ENCODE measurements around the gene AMMECR1L.
A peak's percentile ranks its signal among the peaks of the same experiment; 100 is the strongest.

AMMECR1L gene

DNA sequence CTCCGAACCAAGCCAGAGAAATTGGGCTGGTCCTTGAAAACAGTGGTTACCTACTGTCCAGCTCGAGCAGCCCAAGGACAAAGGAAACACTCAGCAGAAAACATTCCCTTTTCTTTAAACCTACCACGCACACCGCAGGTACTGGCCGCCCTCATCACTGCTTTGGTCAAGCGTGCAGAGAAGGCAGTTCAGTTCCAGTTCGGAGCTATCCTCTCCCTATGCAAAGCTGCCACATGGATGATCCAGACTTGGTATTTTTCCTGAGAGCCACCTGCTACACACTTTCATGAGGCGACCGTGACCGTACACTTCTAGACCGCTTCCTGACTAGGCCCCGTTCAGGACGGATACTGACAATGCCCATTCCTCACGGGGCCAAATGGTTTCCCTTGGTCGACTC is 23.5 kb downstream of the AMMECR1L start:
- no peak for DNase-seq (ENCODE audit: extremely low spot score)
- CTCF ChIA-PET = no interaction called here
- TF ChIP-seq TARDBP (IDR thresholded peaks at IDR 0.05) (no peak), ELF4 (IDR thresholded peaks at IDR 0.05) (no peak), SP1 (IDR thresholded peaks at IDR 0.05) (no peak), BHLHE40 (IDR thresholded peaks at IDR 0.05; ENCODE audit: borderline replicate concordance) (no peak), PKNOX1 (IDR thresholded peaks at IDR 0.05) (no peak), FOXA1 (IDR thresholded peaks at IDR 0.05) (no peak), LEF1 (IDR thresholded peaks at IDR 0.05; ENCODE audit: borderline replicate concordance) (no peak), FOXK2 (IDR thresholded peaks at IDR 0.05) (no peak), CTBP1 (IDR thresholded peaks at IDR 0.05; ENCODE audit: borderline replicate concordance) (no peak), SUZ12 (IDR thresholded peaks at IDR 0.05) (no peak), HDGF (IDR thresholded peaks at IDR 0.05; ENCODE audit: borderline replicate concordance) (no peak), L3MBTL2 (conservative IDR thresholded peaks at IDR 0.05) (no peak), ARNT (IDR thresholded peaks at IDR 0.05) (no peak), ZNF384 (IDR thresholded peaks at IDR 0.05) (no peak)
- POLR2A ChIA-PET = no interaction called here

GRCh38 chr2:127860130-127860529 is 25.6 kb downstream of the AMMECR1L start:
- no peak for DNase-seq (ENCODE audit: extremely low spot score)
- POLR2A ChIA-PET = no interaction called here
- no peak for TF ChIP-seq SUZ12 (IDR thresholded peaks at IDR 0.05)
- no peak; the same call in none of the 2 replicates for TF ChIP-seq PKNOX1 (IDR thresholded peaks at IDR 0.05)
- TF ChIP-seq FOXM1 (IDR thresholded peaks at IDR 0.05; ENCODE audit: borderline replicate concordance) = no peak
- no peak for TF ChIP-seq FOXA1 (IDR thresholded peaks at IDR 0.05)
- TF ChIP-seq FOXK2 (IDR thresholded peaks at IDR 0.05) = no peak
- no peak for TF ChIP-seq LEF1 (IDR thresholded peaks at IDR 0.05; ENCODE audit: borderline replicate concordance)
- no peak for TF ChIP-seq SP1 (IDR thresholded peaks at IDR 0.05)
- no peak for TF ChIP-seq ZNF384 (IDR thresholded peaks at IDR 0.05)
- CTCF ChIA-PET = no interaction called here

DNA sequence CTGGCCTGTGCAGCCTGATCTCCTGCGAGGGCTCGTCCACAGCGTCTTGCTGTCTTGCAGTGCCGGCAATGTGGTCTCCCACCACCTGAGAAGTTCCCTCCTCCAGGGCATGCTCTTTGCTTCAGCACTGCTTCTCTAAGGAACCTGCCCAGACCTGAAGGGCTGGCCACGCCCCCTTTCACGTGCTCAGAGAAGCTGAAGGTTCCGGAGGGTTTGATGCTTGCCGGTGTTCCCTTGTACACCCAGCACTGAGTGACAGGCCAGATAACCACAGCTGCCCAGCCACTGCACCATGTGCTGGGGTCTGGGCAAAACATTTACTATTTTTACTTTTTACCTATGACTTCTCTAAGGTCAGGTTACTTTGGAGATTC is 26.1 kb downstream of the AMMECR1L start:
- peak; percentile 46 for DNase-seq (ENCODE audit: extremely low spot score)
- TF ChIP-seq HDGF (IDR thresholded peaks at IDR 0.05; ENCODE audit: borderline replicate concordance) (no peak), ZNF384 (IDR thresholded peaks at IDR 0.05) (no peak), PKNOX1 (IDR thresholded peaks at IDR 0.05) (peak; percentile 44), FOXA1 (IDR thresholded peaks at IDR 0.05) (no peak)
- ChIA-PET CTCF (no interaction called here), POLR2A (no interaction called here)

GRCh38 chr2:127857265-127857808 is 28.4 kb downstream of the AMMECR1L start:
- DNase-seq (ENCODE audit: extremely low spot score) = peak; percentile 23
- ChIA-PET POLR2A (interaction anchor here (0.7 to 1.7 kb wide), 7 partner anchors 10 to 155 kb away, joined by 3 to 5 read pairs (median 3); no protein-coding TSS in a partner anchor), CTCF (interaction anchor here (1.2 kb wide), 1 partner anchor 12 kb away, joined by 3 read pairs; no protein-coding TSS in a partner anchor)
- TF ChIP-seq FOXK2 (IDR thresholded peaks at IDR 0.05) (no peak), PKNOX1 (IDR thresholded peaks at IDR 0.05) (peak; percentile 51; the same call in 1 of the 2 replicates), L3MBTL2 (conservative IDR thresholded peaks at IDR 0.05) (peak; percentile 84), FOXA1 (IDR thresholded peaks at IDR 0.05) (no peak)

DNA sequence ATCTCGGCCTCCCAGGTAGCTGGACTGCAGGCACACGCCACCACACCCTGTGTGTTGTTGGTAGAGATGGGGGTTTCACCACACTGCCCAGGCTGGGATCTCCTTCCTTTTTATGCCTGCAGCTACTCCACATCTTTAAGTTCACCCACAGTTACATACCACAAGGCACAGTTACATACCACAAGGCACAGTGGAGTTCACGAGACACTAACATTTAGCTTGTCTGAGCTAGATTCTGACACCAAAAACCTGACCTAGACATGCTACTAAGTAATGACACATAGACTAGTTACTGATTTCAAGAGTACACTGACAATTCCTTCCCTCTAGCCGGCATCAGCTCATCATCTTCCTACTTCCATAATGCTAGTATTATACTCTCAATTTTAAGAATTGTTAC is 32.1 kb downstream of the AMMECR1L start:
- CTCF ChIA-PET = no interaction called here
- DNase-seq (ENCODE audit: extremely low spot score) = no peak
- POLR2A ChIA-PET = no interaction called here
- no peak for TF ChIP-seq CTBP1 (IDR thresholded peaks at IDR 0.05; ENCODE audit: borderline replicate concordance)
- TF ChIP-seq LEF1 (IDR thresholded peaks at IDR 0.05; ENCODE audit: borderline replicate concordance) = no peak
- TF ChIP-seq HDGF (IDR thresholded peaks at IDR 0.05; ENCODE audit: borderline replicate concordance) = no peak
- no peak for TF ChIP-seq FOXA1 (IDR thresholded peaks at IDR 0.05)
- no peak for TF ChIP-seq SUZ12 (IDR thresholded peaks at IDR 0.05)
- TF ChIP-seq ARNT (IDR thresholded peaks at IDR 0.05) = no peak
- TF ChIP-seq L3MBTL2 (conservative IDR thresholded peaks at IDR 0.05) = no peak
- no peak for TF ChIP-seq BHLHE40 (IDR thresholded peaks at IDR 0.05; ENCODE audit: borderline replicate concordance)
- TF ChIP-seq TARDBP (IDR thresholded peaks at IDR 0.05) = no peak
- no peak for TF ChIP-seq NFRKB (IDR thresholded peaks at IDR 0.05)
- TF ChIP-seq FOXM1 (IDR thresholded peaks at IDR 0.05; ENCODE audit: borderline replicate concordance) = no peak
- TF ChIP-seq ELF4 (IDR thresholded peaks at IDR 0.05) = no peak
- no peak for TF ChIP-seq SP1 (IDR thresholded peaks at IDR 0.05)
- no peak for TF ChIP-seq ZNF384 (IDR thresholded peaks at IDR 0.05)

GRCh38 chr2:127852388-127852787 is 33.4 kb downstream of the AMMECR1L start:
- DNase-seq (ENCODE audit: extremely low spot score) = no peak
- ChIA-PET POLR2A (no interaction called here), CTCF (no interaction called here)
- TF ChIP-seq SP1 (IDR thresholded peaks at IDR 0.05) (no peak), NFRKB (IDR thresholded peaks at IDR 0.05) (no peak), BHLHE40 (IDR thresholded peaks at IDR 0.05; ENCODE audit: borderline replicate concordance) (no peak), FOXM1 (IDR thresholded peaks at IDR 0.05; ENCODE audit: borderline replicate concordance) (no peak), LEF1 (IDR thresholded peaks at IDR 0.05; ENCODE audit: borderline replicate concordance) (no peak), CTBP1 (IDR thresholded peaks at IDR 0.05; ENCODE audit: borderline replicate concordance) (no peak), PKNOX1 (IDR thresholded peaks at IDR 0.05) (no peak), FOXA1 (IDR thresholded peaks at IDR 0.05) (no peak), L3MBTL2 (conservative IDR thresholded peaks at IDR 0.05) (no peak), ZNF384 (IDR thresholded peaks at IDR 0.05) (no peak), ELF4 (IDR thresholded peaks at IDR 0.05) (no peak), FOXK2 (IDR thresholded peaks at IDR 0.05) (no peak), ARNT (IDR thresholded peaks at IDR 0.05) (no peak), TARDBP (IDR thresholded peaks at IDR 0.05) (no peak), SUZ12 (IDR thresholded peaks at IDR 0.05) (no peak), HDGF (IDR thresholded peaks at IDR 0.05; ENCODE audit: borderline replicate concordance) (no peak)

Measured in HEK293T (cell line).